Neuronal stem cell (in vitro differentiated cells): ENCODE data around the gene SPATA13.

ENCODE experiments used
- DNase-seq: peaks from one replicate; pipeline ENCODE4 v3.0.0-alpha.2; 2013; ENCODE audit warnings: low spot score
- H2AFZ ChIP-seq: one replicate; pipeline ENCODE4 v1.6.1; 2013; ENCODE audit warnings: mild to moderate bottlenecking, low read length, inconsistent platforms
- H2AK5ac ChIP-seq: 2 replicates; pipeline ENCODE4 v1.6.1; 2013; ENCODE audit warnings: low read depth, mild to moderate bottlenecking, inconsistent platforms, low read length, moderate library complexity, mixed read lengths
- H2BK120ac ChIP-seq: 2 replicates; pipeline ENCODE4 v1.6.1; 2013; ENCODE audit warnings: low read depth, mild to moderate bottlenecking, inconsistent platforms, low read length, moderate library complexity, mixed read lengths
- H2BK12ac ChIP-seq: one replicate; pipeline ENCODE4 v1.6.1; 2013; ENCODE audit warnings: low read length, inconsistent platforms
- H2BK15ac ChIP-seq: 2 replicates; pipeline ENCODE4 v1.6.1; 2013; ENCODE audit warnings: mild to moderate bottlenecking, low read length, inconsistent platforms, mixed read lengths
- H2BK5ac ChIP-seq: one replicate; pipeline ENCODE4 v1.6.1; 2013; ENCODE audit warnings: inconsistent platforms, mild to moderate bottlenecking, low read length, moderate library complexity
- H3K14ac ChIP-seq: one replicate; pipeline ENCODE4 v1.6.1; 2013; ENCODE audit warnings: low read length, inconsistent platforms
- H3K18ac ChIP-seq: 2 replicates; pipeline ENCODE4 v1.6.1; 2013; ENCODE audit warnings: low read length, inconsistent platforms
- H3K23ac ChIP-seq: 2 replicates; pipeline ENCODE4 v1.6.1; 2013; ENCODE audit warnings: low read depth, mild to moderate bottlenecking, mixed read lengths, low read length, inconsistent platforms; ENCODE audit not compliant: poor library complexity
- H3K27ac ChIP-seq: replicated peaks from 3 replicates; pipeline ENCODE4 v1.5.1; 2013; ENCODE audit warnings: low read length, inconsistent platforms
- H3K27me3 ChIP-seq, 3 experiments: 2 replicates each; pipeline ENCODE4 v1.6.1; 2013; ENCODE audit warnings: low read length in 3 of 3, mild to moderate bottlenecking in 2 of 3, inconsistent platforms in 1 of 3, low read depth in 1 of 3, mixed read lengths in 1 of 3, moderate library complexity in 1 of 3; ENCODE audit not compliant: control insufficient read depth in 3 of 3, insufficient read depth in 3 of 3
- H3K36me3 ChIP-seq, 2 donors: replicated peaks in 1 of 2; 2 replicates each; pipeline ENCODE4 v1.6.1; 2013; ENCODE audit warnings: low read length in 2 of 2; ENCODE audit not compliant: control insufficient read depth in 2 of 2, insufficient read depth in 2 of 2
- H3K4ac ChIP-seq: 2 replicates; pipeline ENCODE4 v1.6.1; 2013; ENCODE audit warnings: inconsistent platforms, mild to moderate bottlenecking, low read length, moderate library complexity
- H3K4me1 ChIP-seq, 2 donors: 1 replicate in 1 of 2; 2 replicates in 1 of 2; pipeline ENCODE4 v1.6.1; 2013; ENCODE audit warnings: low read length in 2 of 2, low read depth in 1 of 2; ENCODE audit not compliant: control insufficient read depth in 2 of 2, insufficient read depth in 1 of 2
- H3K4me2 ChIP-seq: one replicate; pipeline ENCODE4 v1.6.1; 2013; ENCODE audit warnings: mild to moderate bottlenecking, low read length, inconsistent platforms; ENCODE audit not compliant: insufficient read depth, poor library complexity, severe bottlenecking
- H3K4me3 ChIP-seq, 2 donors: 2 replicates each; pipeline ENCODE4 v1.5.1; 2013; ENCODE audit warnings: low read length in 2 of 2, mild to moderate bottlenecking in 2 of 2, inconsistent platforms in 1 of 2, moderate library complexity in 1 of 2
- H3K79me1 ChIP-seq: one replicate; pipeline ENCODE4 v1.6.1; 2013; ENCODE audit warnings: low read depth, mild to moderate bottlenecking, inconsistent platforms, low read length, moderate library complexity
- H3K9ac ChIP-seq: one replicate; pipeline ENCODE4 v1.6.1; 2013; ENCODE audit warnings: mild to moderate bottlenecking, low read depth, low read length, inconsistent platforms; ENCODE audit not compliant: poor library complexity
- H3K9me3 ChIP-seq, 2 donors: replicated peaks in 1 of 2; 2 replicates each; pipeline versions ENCODE3 to v1.6.1; 2013; ENCODE audit warnings: low read length in 2 of 2, mild to moderate bottlenecking in 2 of 2, inconsistent platforms in 1 of 2, low read depth in 1 of 2, mixed read lengths in 1 of 2, moderate library complexity in 1 of 2; ENCODE audit not compliant: control insufficient read depth in 2 of 2, insufficient read depth in 1 of 2
- H4K8ac ChIP-seq: one replicate; pipeline ENCODE4 v1.6.1; 2013; ENCODE audit warnings: low read depth, mild to moderate bottlenecking, inconsistent platforms, low read length, moderate library complexity
- H4K91ac ChIP-seq: one replicate; pipeline ENCODE4 v1.6.1; 2013; ENCODE audit warnings: low read length, low read depth, mild to moderate bottlenecking, inconsistent platforms; ENCODE audit not compliant: poor library complexity
- WGBS, 2 donors: extraction: QIAGEN DNeasy Blood & Tissue Kit; methylation state at CpG; one replicate each; pipeline ENCODE4 v1.1.7; 2013; ENCODE audit warnings: missing lambda C conversion rate in 2 of 2, mixed read lengths in 1 of 2; ENCODE audit not compliant: insufficient read length in 2 of 2, insufficient replicate concordance in 1 of 2; ENCODE audit errors: extremely low coverage in 2 of 2; 5-methylcytosine and 5-hydroxymethylcytosine counted together

The SPATA13 gene

DNA sequence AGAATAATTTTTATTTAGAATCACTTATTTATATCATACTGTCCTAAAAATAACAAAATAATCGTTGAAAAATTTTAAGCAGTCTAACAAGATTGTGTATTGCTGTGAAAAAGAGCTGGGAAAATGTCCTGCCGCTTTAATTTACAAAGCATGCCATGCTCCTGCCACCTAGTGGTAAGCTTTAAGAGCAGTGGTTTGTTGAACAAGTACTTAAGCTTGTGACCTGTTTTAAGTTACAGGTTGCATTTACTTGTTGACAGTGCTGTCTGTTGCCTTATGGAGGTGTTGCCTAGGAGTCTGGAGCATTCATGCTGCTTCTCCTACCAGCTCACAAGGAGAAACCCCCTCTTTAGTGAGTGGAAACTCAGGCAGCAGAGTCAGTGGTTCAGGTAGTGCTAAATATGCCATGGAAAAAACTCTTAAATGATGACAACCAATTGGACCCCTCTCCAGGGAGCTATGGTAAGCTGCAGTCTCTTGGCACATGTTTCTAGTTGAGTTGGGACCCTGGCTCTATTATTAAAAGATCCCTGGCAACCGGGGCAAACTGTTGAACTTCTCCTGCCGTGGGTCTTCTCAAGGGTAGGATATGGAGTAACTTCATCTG lies 68.4 kb downstream of the SPATA13 start:
- H3K27ac ChIP-seq = no peak overlapping the region
- peaks cover 12 to 38% of the 10 kb centered on the region in 2 donors for H3K36me3 ChIP-seq
- no CpG with 5 or more reads among the region's 4 CpGs for WGBS, 2 donors
- H3K14ac ChIP-seq = no peak overlapping the region
- no peak overlapping the region for H2BK5ac ChIP-seq
- no peak overlapping the region for H3K18ac ChIP-seq
- H3K4me2 ChIP-seq = no peak overlapping the region
- no peak overlapping the region for H2AFZ ChIP-seq
- peak; percentile 37 for DNase-seq
- no peak overlapping the region for H2AK5ac ChIP-seq
- no peak overlapping the region for H2BK120ac ChIP-seq
- H3K4me3 ChIP-seq = no peak overlapping the region
- H3K27me3 ChIP-seq = no peaks in the 10 kb centered on the region
- no peak overlapping the region for H3K23ac ChIP-seq
- no peak overlapping the region for H3K4ac ChIP-seq
- peaks cover 2 to 8% of the 10 kb centered on the region in 2 donors for H3K4me1 ChIP-seq
- H2BK15ac ChIP-seq = no peak overlapping the region
- H2BK12ac ChIP-seq = no peak overlapping the region
- no peaks in the 10 kb centered on the region for H3K9me3 ChIP-seq
- no peak overlapping the region for H4K8ac ChIP-seq
- H3K9ac ChIP-seq = no peak overlapping the region
- H4K91ac ChIP-seq = no peak overlapping the region
- H3K79me1 ChIP-seq = peaks cover 5% of the 10 kb centered on the region

DNA sequence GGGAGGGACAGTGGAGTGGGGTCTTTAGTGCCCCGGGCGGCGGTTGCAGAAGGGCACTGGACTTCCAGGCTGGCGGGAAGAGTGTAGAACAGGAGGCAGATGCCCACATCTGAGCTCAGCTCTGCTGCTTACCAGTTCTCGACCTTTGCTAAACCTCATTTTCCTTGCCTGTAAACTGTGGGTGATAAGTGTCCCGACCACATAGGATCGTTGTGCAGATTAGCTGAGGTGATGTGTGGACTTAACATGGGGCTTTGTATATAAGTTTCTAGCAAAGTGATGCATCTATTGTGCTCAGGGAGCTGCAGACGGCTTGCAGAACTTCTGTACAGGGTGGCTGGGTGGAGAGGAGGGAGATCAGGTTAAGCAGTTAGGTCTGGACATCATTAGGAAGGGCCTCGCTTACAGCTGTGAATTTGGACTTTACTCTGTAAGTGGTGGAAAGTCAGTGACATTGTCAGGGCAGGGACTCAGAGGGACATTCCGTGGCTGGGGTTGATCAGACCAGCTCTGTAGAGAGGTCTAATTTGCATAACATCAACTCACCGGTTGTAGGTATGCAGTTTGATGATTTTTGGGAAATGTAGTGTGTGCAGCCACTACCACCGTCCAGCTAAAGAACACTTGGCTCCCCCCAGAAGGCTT lies 70.0 kb downstream of the SPATA13 start:
- H3K4me1 ChIP-seq = peaks cover 2 to 8% of the 10 kb centered on the region in 2 donors
- no CpG with 5 or more reads among the region's 12 CpGs for WGBS, 2 donors
- H3K4me3 ChIP-seq = no peak overlapping the region
- H3K27me3 ChIP-seq = no peaks in the 10 kb centered on the region
- no peak overlapping the region for H2BK120ac ChIP-seq
- H3K4ac ChIP-seq = no peak overlapping the region
- H3K27ac ChIP-seq = no peak overlapping the region
- H2AFZ ChIP-seq = no peak overlapping the region
- H3K18ac ChIP-seq = no peak overlapping the region
- no peaks in the 10 kb centered on the region for H3K9me3 ChIP-seq
- no peak overlapping the region for H3K4me2 ChIP-seq
- H2BK12ac ChIP-seq = no peak overlapping the region
- H2BK15ac ChIP-seq = no peak overlapping the region
- H3K23ac ChIP-seq = no peak overlapping the region
- DNase-seq = no peak
- H3K9ac ChIP-seq = no peak overlapping the region
- peaks cover 5 to 22% of the 10 kb centered on the region in 2 donors for H3K36me3 ChIP-seq
- no peak overlapping the region for H4K91ac ChIP-seq
- no peak overlapping the region for H2AK5ac ChIP-seq
- H3K14ac ChIP-seq = no peak overlapping the region
- no peak overlapping the region for H2BK5ac ChIP-seq
- H4K8ac ChIP-seq = no peak overlapping the region
- H3K79me1 ChIP-seq = peaks cover 5% of the 10 kb centered on the region

DNA sequence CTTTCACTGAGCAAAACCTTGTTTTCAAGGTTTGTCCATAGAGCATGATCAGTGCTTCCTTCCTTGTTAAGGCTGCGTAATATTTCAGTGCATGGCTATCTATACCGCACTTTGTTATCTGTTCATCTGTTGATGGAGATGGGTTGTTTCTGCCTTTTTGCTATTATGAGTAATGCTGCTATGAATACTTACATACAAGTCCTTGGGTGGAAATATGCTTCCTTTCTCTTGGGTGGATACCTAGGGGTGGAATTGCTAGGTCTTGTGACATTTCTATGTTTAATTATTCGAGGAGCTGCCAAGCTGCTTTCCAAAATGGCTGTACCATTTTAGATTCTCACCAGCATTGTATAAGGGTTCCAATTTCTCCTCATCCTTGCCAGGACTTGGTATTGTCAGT lies 70.9 kb downstream of the SPATA13 start:
- H2AFZ ChIP-seq = no peak overlapping the region

DNA sequence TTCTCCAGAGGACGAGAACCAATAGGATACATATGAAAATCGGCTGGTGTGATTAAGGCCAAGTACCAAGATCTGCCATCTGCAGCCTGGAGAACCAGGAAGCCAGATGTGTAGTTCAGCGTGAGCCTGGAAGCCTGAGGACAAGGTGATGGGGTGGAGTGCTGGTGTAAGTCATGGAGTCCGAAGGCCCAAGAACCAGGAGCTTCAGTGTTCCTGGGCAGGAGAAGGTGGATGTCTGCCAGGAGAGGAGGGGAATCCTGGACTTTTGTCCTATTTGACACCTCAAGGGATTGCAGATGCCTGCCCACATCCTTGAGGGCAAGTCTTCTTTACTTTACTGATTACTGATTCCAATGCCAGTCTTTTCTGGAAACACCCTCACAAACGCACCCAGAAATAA lies 71.5 kb downstream of the SPATA13 start:
- WGBS, 2 donors = no CpG with 5 or more reads among the region's 5 CpGs
- peaks cover 5% of the 10 kb centered on the region for H3K79me1 ChIP-seq
- DNase-seq = no peak

More for the DNA sequence above, 70.9 kb downstream of the SPATA13 start:
- Histone ChIP-seq H3K79me1 (peaks cover 5% of the 10 kb centered on the region), H2BK15ac (no peak overlapping the region), H3K4me3 (no peak overlapping the region), H3K14ac (no peak overlapping the region), H3K9ac (no peak overlapping the region), H3K36me3 (peaks cover 3 to 16% of the 10 kb centered on the region in 2 donors), H4K8ac (no peak overlapping the region), H3K4me2 (no peak overlapping the region), H2BK12ac (no peak overlapping the region), H3K9me3 (no peaks in the 10 kb centered on the region), H2BK5ac (no peak overlapping the region), H3K4me1 (peaks cover 2 to 8% of the 10 kb centered on the region in 2 donors), H3K27me3 (no peaks in the 10 kb centered on the region), H3K18ac (no peak overlapping the region), H3K27ac (no peak overlapping the region), H3K23ac (no peak overlapping the region), H4K91ac (no peak overlapping the region), H2BK120ac (no peak overlapping the region), H2AK5ac (no peak overlapping the region), H3K4ac (no peak overlapping the region)
- no peak for DNase-seq
- WGBS, 2 donors = no CpG with 5 or more reads among the region's 3 CpGs

More for the DNA sequence above, 71.5 kb downstream of the SPATA13 start:
- no peak overlapping the region for H2AFZ ChIP-seq
- no peak overlapping the region for H3K14ac ChIP-seq
- peaks cover 2 to 8% of the 10 kb centered on the region in 2 donors for H3K4me1 ChIP-seq
- no peak overlapping the region for H3K23ac ChIP-seq
- H2BK15ac ChIP-seq = no peak overlapping the region
- no peak overlapping the region for H2BK120ac ChIP-seq
- H4K91ac ChIP-seq = no peak overlapping the region
- no peak overlapping the region for H3K4me3 ChIP-seq
- no peak overlapping the region for H2BK5ac ChIP-seq
- H3K4ac ChIP-seq = no peak overlapping the region
- H3K36me3 ChIP-seq = peaks cover 3 to 11% of the 10 kb centered on the region in 2 donors
- H3K4me2 ChIP-seq = no peak overlapping the region
- no peak overlapping the region for H3K9ac ChIP-seq
- no peak overlapping the region for H3K27ac ChIP-seq
- H2BK12ac ChIP-seq = no peak overlapping the region
- H2AK5ac ChIP-seq = no peak overlapping the region
- no peaks in the 10 kb centered on the region for H3K9me3 ChIP-seq
- no peaks in the 10 kb centered on the region for H3K27me3 ChIP-seq
- H3K18ac ChIP-seq = no peak overlapping the region
- no peak overlapping the region for H4K8ac ChIP-seq
